B cell (primary cell): ENCODE measurements around the gene CDO1. TPM values are rescaled to one million over a fixed set of nuclear protein-coding genes. Genes with fewer than 3 reads are reported as not detected.

Experiments
- ATAC-seq: fragments of 200-7000 bp; cut with Tn5 transposase; one replicate; pipeline ENCODE4 v1.10.0; 2021; ENCODE audit warnings: low read depth, mild to moderate bottlenecking, moderate number of reproducible peaks, moderate library complexity
- CTCF ChIA-PET: fragments of 350-600 bp; sonication (Branson Sonifier 250); formaldehyde crosslinking; loops from one replicate; lab custom pipeline; 2021; ENCODE audit warnings: antibody characterized with exemption, inconsistent platforms; lab: Charles Lee
- POLR2A ChIA-PET: fragments of 350-600 bp; sonication (Branson Sonifier 250); formaldehyde crosslinking; loops from one replicate; lab custom pipeline; 2021; ENCODE audit warnings: antibody characterized with exemption; lab: Charles Lee
- DNase-seq: peaks from one replicate; pipeline ENCODE4 v3.0.0; 2013
- H2AFZ ChIP-seq: 2 replicates; pipeline ENCODE4 v1.6.1; 2012; ENCODE audit warnings: mild to moderate bottlenecking, low read depth, low read length; ENCODE audit not compliant: insufficient read depth, poor library complexity, severe bottlenecking
- H3K27ac ChIP-seq, 2 donors: 1 replicate in 1 of 2; 2 replicates in 1 of 2; pipeline ENCODE4 v1.5.1; 2012 to 2013; ENCODE audit warnings: low read length in 2 of 2, mild to moderate bottlenecking in 2 of 2, moderate library complexity in 1 of 2
- H3K27me3 ChIP-seq, 4 experiments: fragments of 200-600 bp in 1 of 4; sonication (generic) in 1 of 4; replicated peaks in 1 of 4; 1 replicate in 2 of 4; 2 replicates in 2 of 4; pipeline versions ENCODE4 v1.6.1 to v1.7.0; 2013 to 2016; ENCODE audit warnings: low read length in 3 of 4, mild to moderate bottlenecking in 2 of 4, mixed read lengths in 1 of 4, moderate library complexity in 1 of 4; ENCODE audit not compliant: insufficient read depth in 4 of 4, control insufficient read depth in 3 of 4; ENCODE audit errors: control extremely low read depth in 1 of 4
- H3K36me3 ChIP-seq, 2 experiments: replicated peaks in 1 of 2; 1 replicate in 1 of 2; 2 replicates in 1 of 2; pipeline versions ENCODE4 v1.6.1 to v1.7.1; 2013; ENCODE audit warnings: low read length in 1 of 2; ENCODE audit not compliant: insufficient read depth in 2 of 2, control insufficient read depth in 1 of 2; ENCODE audit errors: control extremely low read depth in 1 of 2, extremely low read depth in 1 of 2
- H3K4me1 ChIP-seq, 2 donors: fragments of 200-600 bp in 1 of 2; sonication (generic) in 1 of 2; 1 replicate in 1 of 2; 2 replicates in 1 of 2; pipeline versions ENCODE4 v1.5.1 to v1.6.1; 2013 to 2017; ENCODE audit warnings: low read length in 2 of 2; ENCODE audit not compliant: control insufficient read depth in 2 of 2, insufficient read depth in 2 of 2
- H3K4me2 ChIP-seq: replicated peaks from 2 replicates; pipeline ENCODE3; 2012; ENCODE audit warnings: mild to moderate bottlenecking, low read depth, low read length; ENCODE audit not compliant: poor library complexity, severe bottlenecking
- H3K4me3 ChIP-seq, 5 experiments: fragments of 200-600 bp in 1 of 5; sonication (generic) in 1 of 5; 1 replicate in 3 of 5; 2 replicates in 2 of 5; pipeline versions ENCODE4 v1.5.1 to v1.7.0; 2011 to 2016; ENCODE audit warnings: low read length in 4 of 5, mild to moderate bottlenecking in 4 of 5, low read depth in 2 of 5, control low read depth in 1 of 5, moderate library complexity in 1 of 5; ENCODE audit not compliant: insufficient read depth in 1 of 5; ENCODE audit errors: control extremely low read depth in 1 of 5, extremely low read depth in 1 of 5
- H3K79me2 ChIP-seq: fragments of 200-600 bp; sonication (generic); one replicate; pipeline ENCODE4 v1.6.0; 2016; ENCODE audit warnings: low read length; ENCODE audit not compliant: control insufficient read depth, insufficient read depth
- H3K9ac ChIP-seq: fragments of 200-600 bp; sonication (generic); 2 replicates; pipeline ENCODE4 v1.6.1; 2017; ENCODE audit warnings: mild to moderate bottlenecking, low read length, moderate library complexity
- H3K9me3 ChIP-seq, 3 donors: one replicate each; pipeline versions ENCODE4 v1.6.1 to v1.7.1; 2013; ENCODE audit warnings: low read length in 2 of 3; ENCODE audit not compliant: control insufficient read depth in 2 of 3, insufficient read depth in 1 of 3; ENCODE audit errors: control extremely low read depth in 1 of 3
- H4K20me1 ChIP-seq: 2 replicates; pipeline ENCODE4 v1.6.0; 2012; ENCODE audit warnings: mild to moderate bottlenecking, low read length; ENCODE audit not compliant: insufficient read depth, control insufficient read depth, poor library complexity, severe bottlenecking
- H3K27ac Mint-ChIP-seq: one replicate; pipeline ENCODE4 v1.8.0; 2021; ENCODE audit warnings: mixed read lengths
- H3K27me3 Mint-ChIP-seq: one replicate; pipeline ENCODE4 v1.8.0; 2021; ENCODE audit warnings: mixed read lengths
- H3K4me1 Mint-ChIP-seq: one replicate; pipeline ENCODE4 v1.8.0; 2021; ENCODE audit warnings: mixed read lengths
- H3K4me3 Mint-ChIP-seq: one replicate; pipeline ENCODE4 v1.8.0; 2021; ENCODE audit warnings: mixed read lengths
- H3K9me3 Mint-ChIP-seq: one replicate; pipeline ENCODE4 v1.8.0; 2022; ENCODE audit warnings: mixed read lengths; ENCODE audit not compliant: insufficient read depth
- EZH2 ChIP-seq: IDR thresholded peaks from 2 replicates; pipeline ENCODE4 v1.6.1; 2012; ENCODE audit warnings: borderline replicate concordance, low read depth, mild to moderate bottlenecking, moderate library complexity, low read length; ENCODE audit not compliant: insufficient read depth, poor library complexity, severe bottlenecking
- WGBS: methylation state at CpG from one replicate; pipeline ENCODE4 v1.1.5; 2013; ENCODE audit warnings: missing lambda C conversion rate; ENCODE audit not compliant: insufficient coverage; 5-methylcytosine and 5-hydroxymethylcytosine counted together
- intact Hi-C: fragments of 100-400 bp; cut with micrococcal nuclease; formaldehyde crosslinking; loops from one replicate; pipeline ENCODE4 v1.10.0; 2022
- polyA plus RNA-seq: library from polyadenylated mRNA; depleted of rRNA; stranded (reverse); fragments of >200 nt; gene quantifications from 2 replicates; pipeline ENCODE4 v1.2.3, GENCODE V29; 2012
- total RNA-seq, 2 donors: library from RNA; stranded (reverse); fragments of 120-200 nt in 1 of 2; gene quantifications; 1 replicate in 1 of 2; 2 replicates in 1 of 2; pipeline versions ENCODE4 v1.2.3 to v1.2.4, GENCODE V29; 2013 to 2022
- TF ChIP-seq, protein P1 (sequence below): fragments of 200-600 bp; IDR thresholded peaks from one replicate; pipeline ENCODE4 v1.8.0; 2022; ENCODE audit warnings: antibody characterized with exemption, mild to moderate bottlenecking

The CDO1 gene
- total and polyA plus RNA-seq, 2 donors (not counting 1 experiment from before 2014, with no cell fraction given) = not detected

DNA sequence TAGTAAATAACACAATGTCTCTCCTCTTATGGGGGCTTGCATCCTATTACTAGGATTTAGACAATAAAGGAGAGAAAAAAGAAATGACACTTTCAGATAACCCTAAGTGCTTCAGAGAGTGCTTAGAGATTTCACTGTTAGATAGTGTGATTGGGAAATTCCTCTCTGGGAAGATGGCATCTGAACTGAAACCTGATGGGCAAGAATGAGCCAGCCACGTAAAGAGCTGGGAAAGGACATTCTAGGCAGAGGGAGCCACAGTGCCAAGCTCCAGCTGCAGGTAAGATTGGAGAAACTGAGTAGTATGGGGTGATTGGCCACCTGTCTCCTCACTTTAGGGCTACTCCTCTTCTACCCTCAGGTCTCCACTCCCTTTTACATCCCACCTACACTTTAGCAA, 14.5 kb downstream of the CDO1 start:
- Histone ChIP-seq H3K4me1 (no peaks in the 10 kb centered on the region), H3K4me3 (no peak overlapping the region), H3K9me3 (no peaks in the 10 kb centered on the region), H4K20me1 (no peaks in the 10 kb centered on the region), H3K36me3 (no peaks in the 10 kb centered on the region), H3K27me3 (peaks cover 0 to 4% (median 0%) of the 10 kb centered on the region in 4 experiments), H3K79me2 (no peaks in the 10 kb centered on the region), H3K27ac (no peak overlapping the region), H3K4me2 (no peak overlapping the region), H3K9ac (no peak overlapping the region), H2AFZ (no peak overlapping the region)
- CTCF ChIA-PET = no interaction called here
- no peaks in the 10 kb centered on the region for H3K4me1 Mint-ChIP-seq
- POLR2A ChIA-PET = no interaction called here
- DNase-seq (no peak), ATAC-seq (no peak)
- intact Hi-C loops = no loop called here
- no CpG with 5 or more reads among the region's 1 CpG for WGBS
- no peak overlapping the region for H3K4me3 Mint-ChIP-seq
- peaks cover 18% of the 10 kb centered on the region for H3K27me3 Mint-ChIP-seq
- H3K9me3 Mint-ChIP-seq = no peaks in the 10 kb centered on the region
- no peak for TF ChIP-seq EZH2
- TF ChIP-seq, protein P1, sequence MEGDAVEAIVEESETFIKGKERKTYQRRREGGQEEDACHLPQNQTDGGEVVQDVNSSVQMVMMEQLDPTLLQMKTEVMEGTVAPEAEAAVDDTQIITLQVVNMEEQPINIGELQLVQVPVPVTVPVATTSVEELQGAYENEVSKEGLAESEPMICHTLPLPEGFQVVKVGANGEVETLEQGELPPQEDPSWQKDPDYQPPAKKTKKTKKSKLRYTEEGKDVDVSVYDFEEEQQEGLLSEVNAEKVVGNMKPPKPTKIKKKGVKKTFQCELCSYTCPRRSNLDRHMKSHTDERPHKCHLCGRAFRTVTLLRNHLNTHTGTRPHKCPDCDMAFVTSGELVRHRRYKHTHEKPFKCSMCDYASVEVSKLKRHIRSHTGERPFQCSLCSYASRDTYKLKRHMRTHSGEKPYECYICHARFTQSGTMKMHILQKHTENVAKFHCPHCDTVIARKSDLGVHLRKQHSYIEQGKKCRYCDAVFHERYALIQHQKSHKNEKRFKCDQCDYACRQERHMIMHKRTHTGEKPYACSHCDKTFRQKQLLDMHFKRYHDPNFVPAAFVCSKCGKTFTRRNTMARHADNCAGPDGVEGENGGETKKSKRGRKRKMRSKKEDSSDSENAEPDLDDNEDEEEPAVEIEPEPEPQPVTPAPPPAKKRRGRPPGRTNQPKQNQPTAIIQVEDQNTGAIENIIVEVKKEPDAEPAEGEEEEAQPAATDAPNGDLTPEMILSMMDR = no peak
- no peak overlapping the region for H3K27ac Mint-ChIP-seq

DNA sequence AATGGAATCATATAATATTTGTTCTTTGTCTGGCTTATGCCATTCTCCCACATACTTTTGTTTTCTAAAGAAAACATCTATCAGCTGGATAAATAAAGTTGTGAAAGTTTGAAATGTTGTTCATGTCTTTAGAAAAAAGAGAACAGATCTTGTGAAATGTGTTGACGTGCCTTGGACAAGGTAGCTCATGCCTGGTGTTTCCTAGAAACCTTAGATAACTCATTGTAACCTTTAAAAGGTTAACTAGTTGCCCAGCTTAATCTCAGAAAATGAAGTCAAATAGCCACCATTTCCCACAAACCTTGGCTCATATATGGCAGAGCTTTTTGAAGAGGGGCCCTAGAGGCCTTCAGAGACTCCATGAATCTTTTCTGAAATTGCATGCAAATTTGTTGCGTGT, 15.3 kb downstream of the CDO1 start:
- POLR2A ChIA-PET = no interaction called here
- no peak for ATAC-seq

More for the DNA sequence above, 15.3 kb downstream of the CDO1 start:
- CTCF ChIA-PET = no interaction called here
- Histone ChIP-seq H3K9me3 (no peaks in the 10 kb centered on the region), H3K27ac (no peak overlapping the region), H3K36me3 (no peaks in the 10 kb centered on the region), H3K79me2 (no peaks in the 10 kb centered on the region), H3K27me3 (peaks cover 0 to 4% (median 2%) of the 10 kb centered on the region in 4 experiments), H3K4me1 (no peaks in the 10 kb centered on the region), H3K9ac (no peak overlapping the region), H4K20me1 (no peaks in the 10 kb centered on the region), H3K4me3 (no peak overlapping the region), H3K4me2 (no peak overlapping the region), H2AFZ (no peak overlapping the region)
- no peak overlapping the region for H3K27ac Mint-ChIP-seq
- H3K4me1 Mint-ChIP-seq = no peaks in the 10 kb centered on the region
- intact Hi-C loops = no loop called here
- 100% methylated on average over 1 of the region's 2 CpGs for WGBS
- H3K27me3 Mint-ChIP-seq = peaks cover 13% of the 10 kb centered on the region
- H3K4me3 Mint-ChIP-seq = no peak overlapping the region
- DNase-seq = no peak
- H3K9me3 Mint-ChIP-seq = no peaks in the 10 kb centered on the region
- no peak for TF ChIP-seq EZH2
- TF ChIP-seq, protein P1 = no peak
